H1 (cell line): Measurements from ENCODE around the gene MT1G. TPM values are rescaled to one million over a fixed set of nuclear protein-coding genes. Genes with fewer than 3 reads are reported as not detected.
A peak's percentile ranks its signal among the peaks of the same experiment; 100 is the strongest.

Source experiments
- JUN ChIP-seq: IDR thresholded peaks from 2 replicates; pipeline ENCODE4 v1.6.1; 2011; ENCODE audit warnings: low read depth, mild to moderate bottlenecking, improper control_type of control experiment, low read length
- KDM1A ChIP-seq: fragments of 200-600, 300-600 bp; sonication (generic); IDR thresholded peaks from 2 replicates; pipeline ENCODE4 v1.7.1; 2016; ENCODE audit warnings: mild to moderate bottlenecking, low read length, borderline replicate concordance
- NRF1 ChIP-seq: IDR thresholded peaks from 2 replicates; pipeline ENCODE4 v1.6.1; 2011; ENCODE audit warnings: mild to moderate bottlenecking, low read depth, low read length, improper control_type of control experiment
- polyA plus RNA-seq, 7 experiments: library from polyadenylated mRNA; depleted of rRNA in 3 of 7; stranded (reverse) in 5 of 7; unstranded in 2 of 7; fragments of >200 nt in 5 of 7; fragments of 200-250 nt in 2 of 7; gene quantifications; 1 replicate in 5 of 7; 2 replicates in 1 of 7; 4 replicates in 1 of 7; pipeline versions ENCODE4 v1.2.1 to v1.2.3, GENCODE V29; 2011 to 2013; ENCODE audit warnings: missing spikeins in 2 of 7, mixed read lengths in 2 of 7
- total RNA-seq: library from RNA; stranded (reverse); fragmentation: NEBNext Ultra II Directional; extraction: Animal tissue kit (Norgen Biotek cat#: 25700); gene quantifications from 2 replicates; pipeline ENCODE4 v1.2.1, GENCODE V29; 2021
- TF ChIP-seq, protein P1 (sequence below): IDR thresholded peaks from 2 replicates; pipeline ENCODE4 v1.6.1; 2011; ENCODE audit warnings: low read depth, mild to moderate bottlenecking, low read length; ENCODE audit not compliant: insufficient read depth
- TF ChIP-seq, protein P2 (sequence below): IDR thresholded peaks from 2 replicates; pipeline ENCODE4 v1.6.1; 2012; ENCODE audit warnings: inconsistent platforms
- TF ChIP-seq, protein P3 (sequence below), 3 experiments: IDR thresholded peaks; 1 replicate in 2 of 3; 2 replicates in 1 of 3; pipeline versions ENCODE4 v1.5.1 to v1.6.1; 2011; ENCODE audit warnings: low read length in 3 of 3, mild to moderate bottlenecking in 3 of 3, inconsistent platforms in 2 of 3, low read depth in 1 of 3, moderate library complexity in 1 of 3; ENCODE audit not compliant: insufficient read depth in 1 of 3; ENCODE audit errors: control extremely low read depth in 1 of 3

MT1G gene
- total and polyA plus RNA-seq, 2 of the 8 experiments (the other 6 are each of a cell fraction or from before 2014, with no cell fraction given), result 17.7 to 515 TPM

DNA sequence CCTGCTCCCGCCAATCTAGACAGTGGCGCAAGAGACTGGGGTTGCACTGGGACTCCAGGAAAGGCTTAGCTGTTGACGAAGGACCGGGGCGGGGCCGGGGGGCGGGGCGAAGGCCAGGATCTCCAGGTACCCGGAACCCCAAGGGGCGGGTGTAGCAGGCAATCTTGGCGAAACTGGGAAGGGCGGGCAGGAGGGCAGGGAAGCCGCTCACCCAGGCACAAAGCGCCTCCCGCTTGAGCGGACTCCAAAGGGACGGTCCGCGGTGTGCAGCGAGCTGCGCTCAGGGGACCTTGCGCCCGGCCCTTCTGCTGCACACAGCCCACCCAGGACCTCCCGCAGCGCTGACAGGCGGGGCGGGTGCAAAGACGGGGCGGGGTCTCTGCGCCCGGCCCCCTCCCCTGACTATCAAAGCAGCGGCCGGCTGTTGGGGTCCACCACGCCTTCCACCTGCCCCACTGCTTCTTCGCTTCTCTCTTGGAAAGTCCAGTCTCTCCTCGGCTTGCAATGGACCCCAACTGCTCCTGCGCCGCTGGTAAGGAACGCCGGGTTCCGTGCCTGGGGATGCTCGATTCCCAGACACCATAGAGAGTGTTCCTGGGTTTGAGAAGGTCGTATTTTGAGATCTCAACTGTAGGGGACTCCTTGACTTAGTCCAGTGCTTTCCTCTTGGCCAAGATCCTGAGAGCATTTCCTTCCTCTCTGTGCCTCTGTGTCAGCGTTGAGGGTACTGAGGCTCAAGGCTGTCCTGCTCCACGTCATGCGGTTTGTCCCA lies 10.1 kb downstream of the MT1G start, which contains the start of gene MT1F (continued):
- TF ChIP-seq KDM1A (no peak), JUN (no peak), NRF1 (no peak)
- TF ChIP-seq, protein P1, sequence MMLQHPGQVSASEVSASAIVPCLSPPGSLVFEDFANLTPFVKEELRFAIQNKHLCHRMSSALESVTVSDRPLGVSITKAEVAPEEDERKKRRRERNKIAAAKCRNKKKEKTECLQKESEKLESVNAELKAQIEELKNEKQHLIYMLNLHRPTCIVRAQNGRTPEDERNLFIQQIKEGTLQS, result no peak
- TF ChIP-seq, protein P2, sequence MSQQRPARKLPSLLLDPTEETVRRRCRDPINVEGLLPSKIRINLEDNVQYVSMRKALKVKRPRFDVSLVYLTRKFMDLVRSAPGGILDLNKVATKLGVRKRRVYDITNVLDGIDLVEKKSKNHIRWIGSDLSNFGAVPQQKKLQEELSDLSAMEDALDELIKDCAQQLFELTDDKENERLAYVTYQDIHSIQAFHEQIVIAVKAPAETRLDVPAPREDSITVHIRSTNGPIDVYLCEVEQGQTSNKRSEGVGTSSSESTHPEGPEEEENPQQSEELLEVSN, result 0 out of 2 replicates have a peak, but pooled peaks have one; percentile 14
- TF ChIP-seq, protein P3, sequence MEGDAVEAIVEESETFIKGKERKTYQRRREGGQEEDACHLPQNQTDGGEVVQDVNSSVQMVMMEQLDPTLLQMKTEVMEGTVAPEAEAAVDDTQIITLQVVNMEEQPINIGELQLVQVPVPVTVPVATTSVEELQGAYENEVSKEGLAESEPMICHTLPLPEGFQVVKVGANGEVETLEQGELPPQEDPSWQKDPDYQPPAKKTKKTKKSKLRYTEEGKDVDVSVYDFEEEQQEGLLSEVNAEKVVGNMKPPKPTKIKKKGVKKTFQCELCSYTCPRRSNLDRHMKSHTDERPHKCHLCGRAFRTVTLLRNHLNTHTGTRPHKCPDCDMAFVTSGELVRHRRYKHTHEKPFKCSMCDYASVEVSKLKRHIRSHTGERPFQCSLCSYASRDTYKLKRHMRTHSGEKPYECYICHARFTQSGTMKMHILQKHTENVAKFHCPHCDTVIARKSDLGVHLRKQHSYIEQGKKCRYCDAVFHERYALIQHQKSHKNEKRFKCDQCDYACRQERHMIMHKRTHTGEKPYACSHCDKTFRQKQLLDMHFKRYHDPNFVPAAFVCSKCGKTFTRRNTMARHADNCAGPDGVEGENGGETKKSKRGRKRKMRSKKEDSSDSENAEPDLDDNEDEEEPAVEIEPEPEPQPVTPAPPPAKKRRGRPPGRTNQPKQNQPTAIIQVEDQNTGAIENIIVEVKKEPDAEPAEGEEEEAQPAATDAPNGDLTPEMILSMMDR (IDR thresholded peaks at IDR 0.05; ENCODE audit: control extremely low read depth in 1 of 3, insufficient read depth in 1 of 3, low read depth in 1 of 3, low read length in 3 of 3), result no peak
